NK-92 (cell line): ENCODE results near the gene TNNT2.

ENCODE experiments used
- DNase-seq: peaks from one replicate; lab custom pipeline; 2025; ENCODE audit not compliant: unreplicated experiment; lab: John Stamatoyannopoulos, UW

TNNT2 gene

DNA sequence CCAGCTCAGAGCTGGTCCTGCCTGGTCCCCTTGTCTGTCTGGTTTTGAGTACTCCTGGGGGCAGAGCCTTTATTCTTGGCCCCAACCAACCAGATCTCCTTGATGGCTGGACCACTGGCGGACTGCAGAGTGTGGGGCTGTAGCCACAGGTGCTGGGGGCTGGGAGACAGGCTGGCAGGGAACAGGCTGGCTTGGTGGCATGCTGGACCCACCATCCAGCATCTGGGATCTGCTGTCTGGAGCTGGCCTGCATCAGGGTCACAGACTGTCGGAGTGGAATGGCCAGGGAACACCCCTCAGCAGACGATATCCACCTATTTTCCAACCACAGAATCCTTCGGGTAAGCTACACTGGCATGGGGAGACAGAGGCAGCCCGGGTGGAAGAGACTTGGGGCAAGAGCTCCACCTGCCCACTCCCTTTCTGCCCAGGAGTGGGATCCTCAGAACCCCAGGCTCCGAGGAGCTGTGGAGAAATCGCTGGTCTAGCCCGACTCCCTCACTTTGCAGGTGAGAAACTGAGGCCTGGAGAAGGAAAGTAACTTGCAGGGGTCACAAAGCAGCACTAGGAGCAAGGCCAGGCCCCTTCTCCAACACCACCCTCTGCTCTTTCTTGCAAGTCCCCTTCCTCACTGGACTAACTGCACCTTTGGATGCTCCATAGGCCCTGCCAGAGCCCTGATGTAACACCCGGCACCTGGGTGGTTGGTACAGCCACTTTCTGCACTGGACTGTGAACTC lies 40.6 kb downstream of the TNNT2 start:
- DNase-seq, result no peak

DNA sequence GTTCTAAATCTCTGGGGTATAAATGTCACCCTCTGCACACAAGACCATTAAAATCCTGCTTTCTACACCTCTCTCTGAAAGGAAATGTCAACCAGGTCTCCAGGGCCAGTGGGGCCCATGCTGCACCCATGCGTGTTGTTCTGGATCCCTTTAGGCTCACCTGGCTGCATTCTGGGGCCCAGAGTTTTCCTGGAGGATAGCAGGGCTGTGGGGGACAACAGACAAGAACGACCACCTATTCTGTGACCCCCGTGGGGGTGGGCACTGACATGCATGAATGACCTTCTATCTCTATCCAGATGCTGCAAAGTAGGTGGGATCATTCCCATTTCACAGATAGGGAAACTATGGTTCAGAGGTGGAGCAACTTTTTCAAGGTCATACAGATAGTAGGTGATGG lies 41.6 kb downstream of the TNNT2 start:
- DNase-seq, result no peak

DNA sequence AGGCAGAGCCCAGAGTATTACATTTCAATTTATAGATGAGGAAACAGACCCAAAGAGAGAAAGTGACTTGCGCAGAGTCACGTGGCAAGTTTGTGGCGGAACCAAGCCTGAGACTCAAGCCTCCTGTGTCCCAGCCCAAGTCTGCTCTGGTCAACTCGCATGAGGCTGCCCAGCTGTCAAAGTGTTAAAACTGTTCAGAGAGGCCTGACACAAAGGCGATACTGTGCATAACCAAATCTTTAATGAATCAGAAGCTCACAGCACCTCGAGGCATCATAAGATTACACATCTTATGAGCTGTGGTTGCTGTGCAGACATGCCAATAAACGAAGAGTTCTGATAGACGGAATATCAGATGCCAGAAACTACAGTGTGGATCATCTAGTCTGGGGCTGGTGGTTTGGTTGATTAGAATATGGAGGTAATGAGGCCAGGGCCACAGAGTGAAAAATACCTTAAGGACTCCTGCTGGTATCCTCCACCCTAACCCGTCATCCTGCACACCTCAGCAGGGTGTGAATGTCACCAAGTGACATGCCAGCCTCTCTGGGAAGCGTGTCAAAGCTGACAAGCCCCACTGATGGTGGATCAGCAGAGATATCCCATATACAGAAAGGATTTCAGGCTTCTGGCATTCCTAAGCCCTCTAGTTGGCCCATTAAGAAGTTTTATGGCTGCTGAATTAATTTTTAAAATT lies 42.2 kb downstream of the TNNT2 start:
- no peak for DNase-seq

DNA sequence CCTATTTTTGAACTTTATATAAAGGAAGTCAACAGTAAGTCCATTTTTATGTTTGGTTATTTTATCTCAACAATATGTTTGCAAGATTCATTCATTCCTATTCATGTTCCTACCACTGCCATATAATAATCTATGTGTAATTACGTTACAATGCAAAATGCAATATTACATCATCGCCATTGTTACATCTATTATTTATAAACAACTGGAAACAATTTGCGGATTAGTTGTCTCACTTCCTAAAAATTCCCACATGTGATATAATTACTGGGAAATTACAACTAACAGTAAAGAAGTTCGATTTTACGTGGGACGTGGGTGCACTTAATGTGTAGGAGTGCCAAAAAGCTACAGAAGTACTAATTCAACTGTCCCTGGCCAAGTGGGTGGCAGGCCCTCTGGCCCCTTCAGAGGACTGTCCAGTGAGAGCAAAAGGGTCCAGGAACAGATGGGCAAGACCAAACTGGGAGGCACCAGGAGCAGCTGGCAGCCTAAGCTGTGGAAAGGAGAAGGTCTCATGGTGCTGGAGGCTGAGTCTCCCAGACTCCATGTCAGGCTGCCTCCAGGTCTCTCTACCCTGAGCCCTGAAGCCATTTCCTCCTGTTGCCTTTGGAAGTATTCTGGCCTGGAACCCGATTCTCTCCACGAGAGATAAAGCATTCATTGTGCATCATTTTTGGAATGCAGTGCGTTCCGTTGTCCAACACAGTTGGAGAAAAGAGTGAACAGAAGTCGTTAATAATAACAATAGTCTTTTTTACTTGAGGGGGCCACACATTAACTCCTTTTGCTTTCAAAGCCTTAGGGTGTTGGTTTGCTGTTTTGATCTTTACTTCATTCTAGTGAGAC lies 42.9 kb downstream of the TNNT2 start:
- DNase-seq, result no peak

DNA sequence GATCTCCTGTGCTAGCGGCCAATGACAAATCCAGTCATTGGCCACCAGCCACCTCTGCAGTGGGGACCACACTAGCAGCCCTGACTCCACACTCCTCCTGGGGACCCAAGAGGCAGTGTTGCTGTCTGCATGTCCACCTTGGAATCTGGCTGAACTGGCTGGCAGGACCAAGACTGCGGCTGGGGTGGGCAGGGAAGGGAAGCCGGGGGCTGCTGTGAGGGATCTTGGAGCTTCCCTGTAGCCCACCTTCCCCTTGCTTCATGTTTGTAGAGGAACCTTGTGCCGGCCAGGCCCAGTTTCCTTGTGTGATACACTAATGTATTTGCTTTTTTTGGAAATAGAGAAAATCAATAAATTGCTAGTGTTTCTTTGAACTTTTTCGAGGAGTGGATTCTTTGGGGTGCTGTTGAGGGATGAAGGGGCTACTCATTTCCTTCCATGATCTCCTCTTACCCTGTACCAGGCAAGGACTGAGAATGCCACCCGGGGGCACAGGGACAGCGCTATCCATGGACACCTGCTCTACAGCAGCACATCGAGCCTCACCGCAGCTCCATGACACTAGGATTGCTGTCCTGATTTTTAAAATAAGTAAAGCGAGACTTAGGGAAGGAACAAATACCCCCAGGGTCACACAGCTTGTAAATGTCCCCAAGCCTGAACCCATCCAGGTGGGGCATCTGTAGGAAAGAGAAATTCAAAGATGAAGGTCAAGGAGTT lies 44.7 kb downstream of the TNNT2 start:
- DNase-seq, result no peak

DNA sequence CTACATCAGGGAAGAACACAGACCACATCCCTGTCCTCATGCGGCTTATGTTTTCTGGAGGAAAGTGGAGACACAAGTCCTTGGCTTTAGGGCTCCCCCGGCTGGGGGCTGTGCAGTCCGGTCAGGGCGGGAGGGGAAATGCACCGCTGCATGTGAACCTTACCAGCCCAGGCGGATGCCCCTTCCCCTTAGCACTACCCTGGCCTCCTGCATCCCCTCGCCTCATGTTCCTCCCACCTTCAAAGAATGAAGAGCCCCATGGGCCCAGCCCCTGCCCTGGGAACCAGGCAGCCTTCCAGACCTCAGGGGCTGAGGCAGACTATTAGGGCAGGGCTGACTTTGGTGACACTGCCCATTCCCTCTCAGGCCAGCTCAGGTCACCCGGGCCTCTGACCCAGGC lies 45.5 kb downstream of the TNNT2 start:
- no peak for DNase-seq

DNA sequence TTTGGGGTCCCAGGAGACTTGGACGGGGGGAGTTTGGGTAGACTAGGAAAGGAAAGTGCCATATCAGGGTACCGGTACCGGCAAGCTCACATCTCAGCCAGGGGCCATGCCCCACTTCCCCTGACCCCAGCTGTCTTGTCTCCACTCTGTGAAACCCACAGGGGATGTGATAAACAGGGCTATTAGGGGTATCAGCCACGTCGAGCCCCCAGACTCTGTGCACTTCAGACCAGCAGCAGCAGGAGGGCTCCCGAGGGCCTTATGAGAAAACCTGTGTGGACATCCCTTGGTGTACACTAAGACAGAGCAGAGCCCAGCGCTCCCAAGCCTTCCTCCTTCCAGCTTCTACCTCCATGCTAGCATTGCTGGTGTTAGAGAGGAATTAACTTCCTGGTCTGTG lies 46.3 kb downstream of the TNNT2 start:
- no peak for DNase-seq

DNA sequence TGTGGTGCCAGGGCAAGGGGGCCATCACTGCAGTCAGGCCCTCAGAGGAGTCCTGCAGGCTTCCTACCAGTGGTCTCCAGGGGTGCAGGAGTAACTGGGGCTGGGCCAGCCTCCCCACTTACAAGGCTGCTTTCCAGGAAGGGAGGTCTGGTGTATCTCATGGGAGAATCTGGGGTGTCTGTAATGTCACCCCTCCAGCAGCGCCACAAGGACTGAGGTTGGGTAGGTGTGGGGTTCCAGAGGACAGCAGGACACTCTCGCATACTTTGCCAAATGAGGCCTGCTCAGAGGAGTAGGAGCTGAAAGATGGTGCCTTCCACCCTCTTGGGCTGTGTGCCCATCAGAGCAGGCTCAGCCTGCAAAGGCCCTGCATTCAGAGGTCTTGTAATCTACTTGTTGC lies 46.9 kb downstream of the TNNT2 start:
- no peak for DNase-seq

DNA sequence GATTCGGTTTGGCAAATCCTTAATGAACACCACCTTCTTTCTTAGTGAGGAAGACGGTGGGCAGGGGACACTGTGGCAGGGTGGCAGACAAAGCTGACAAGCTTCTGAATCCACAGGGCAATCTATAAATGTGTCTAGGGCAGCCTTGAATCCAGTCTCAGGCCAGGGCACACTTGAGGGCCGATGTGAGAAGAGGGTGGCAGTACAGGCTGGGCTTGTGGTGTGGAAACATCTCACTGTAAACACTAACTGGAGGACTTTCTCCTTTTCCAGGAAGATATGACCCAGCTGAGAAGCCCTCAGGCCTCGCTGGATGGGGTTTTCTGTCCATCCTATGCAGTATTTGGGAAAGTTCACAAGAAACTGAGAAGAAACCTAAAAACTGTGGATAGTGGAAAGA lies 47.7 kb downstream of the TNNT2 start:
- DNase-seq, result no peak

DNA sequence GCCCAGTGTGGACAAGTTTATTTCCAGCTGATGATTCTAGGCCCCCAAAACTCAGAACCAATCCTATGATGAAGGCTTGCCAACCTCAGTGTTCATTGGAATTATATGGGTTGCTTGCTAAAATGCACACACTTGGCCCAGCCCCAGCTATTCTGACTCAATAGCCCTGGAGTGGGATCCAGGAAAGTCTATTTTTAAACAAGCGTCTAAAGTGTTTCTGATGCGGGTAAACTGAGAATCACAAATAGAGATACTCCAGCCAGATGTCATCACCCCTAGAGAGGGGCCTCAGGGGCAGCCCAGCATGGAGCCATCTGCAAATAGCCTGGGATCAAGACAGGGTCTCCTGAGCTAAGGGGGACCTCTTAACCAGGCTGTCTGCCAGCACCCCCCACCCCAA lies 48.2 kb downstream of the TNNT2 start:
- DNase-seq, result no peak

DNA sequence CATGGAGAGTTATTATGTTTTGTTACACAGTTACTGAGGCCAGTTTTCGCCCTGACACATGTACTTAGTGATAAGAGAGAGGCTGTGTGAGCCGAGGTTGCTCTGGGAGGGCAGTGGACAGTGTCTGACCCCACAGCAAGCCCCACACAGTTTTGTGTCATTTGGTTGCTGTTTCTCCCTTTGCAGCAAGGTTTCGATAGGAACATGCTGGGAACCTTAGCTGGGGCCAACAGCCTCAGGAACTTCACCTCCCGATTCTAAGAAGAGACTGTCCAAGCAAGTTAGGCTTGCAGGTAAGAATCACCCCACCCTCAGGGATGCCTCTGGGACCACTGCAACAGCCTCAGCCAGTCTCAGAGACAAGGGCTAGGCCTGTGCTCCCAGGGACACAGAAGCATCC lies 48.9 kb downstream of the TNNT2 start:
- DNase-seq, result no peak

DNA sequence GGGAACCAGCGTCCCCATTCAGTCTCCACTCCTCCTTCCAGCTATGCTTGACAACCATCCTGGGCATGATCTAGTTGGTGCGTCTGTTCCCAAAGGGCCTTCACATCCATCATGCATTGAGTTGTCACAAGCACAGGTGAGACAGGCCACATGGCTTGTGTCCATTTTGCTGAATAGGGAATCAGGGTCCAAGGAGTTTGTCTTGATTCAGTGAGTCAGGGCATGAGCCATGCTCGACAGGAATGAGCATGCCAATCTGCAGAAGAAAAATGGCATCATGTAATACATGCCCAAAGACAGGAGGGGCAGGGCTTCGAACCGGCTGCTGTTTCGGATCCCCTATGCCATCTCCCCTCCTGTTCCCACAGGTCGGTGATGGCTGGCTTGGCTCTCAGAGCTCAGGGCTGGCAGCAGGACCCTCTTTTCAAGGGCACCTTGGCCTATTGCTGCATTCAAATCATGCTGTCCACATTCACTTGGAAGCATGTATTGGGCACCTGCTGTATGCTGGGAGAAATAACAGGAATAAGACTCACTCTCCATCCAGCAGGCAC lies 49.7 kb downstream of the TNNT2 start:
- no peak for DNase-seq

DNA sequence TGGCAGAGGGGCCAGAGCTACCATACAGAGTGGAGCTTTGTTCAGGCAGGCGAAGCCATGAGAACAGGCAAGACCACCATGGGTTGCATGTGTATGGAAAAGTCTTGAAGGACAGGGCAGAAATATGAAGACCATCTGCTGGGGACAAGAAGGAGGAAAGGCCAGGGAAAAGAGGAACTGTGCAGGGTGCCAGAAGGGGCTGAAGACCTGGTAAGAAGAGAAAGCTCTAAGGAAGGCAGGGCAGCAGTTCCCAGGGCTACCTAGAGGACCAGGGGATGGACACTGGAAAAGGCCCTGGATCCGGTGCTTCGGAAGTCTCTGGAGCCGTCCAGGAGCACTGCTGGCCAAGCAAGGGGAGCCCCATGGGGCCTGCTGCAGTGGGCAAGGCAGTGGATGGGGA lies 50.8 kb downstream of the TNNT2 start:
- DNase-seq, result no peak

DNA sequence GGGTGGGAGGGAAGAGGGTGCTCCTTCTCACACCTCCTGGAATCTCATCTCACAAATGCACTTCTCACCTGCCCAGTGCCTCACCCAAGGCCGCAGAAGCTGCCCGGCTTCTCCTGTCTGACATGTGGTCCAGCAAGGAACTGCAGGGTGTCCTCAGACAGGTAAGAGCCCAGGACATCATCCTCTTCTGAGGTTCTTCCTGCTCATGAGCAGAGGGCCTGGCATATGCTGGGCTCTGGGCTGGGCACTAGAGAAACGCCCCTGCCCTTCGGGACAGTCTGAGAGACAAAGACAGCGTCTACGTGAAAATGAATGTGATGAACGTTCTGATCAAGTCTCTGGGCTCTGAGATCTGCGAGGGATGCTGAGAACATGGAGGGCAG lies 51.8 kb downstream of the TNNT2 start:
- no peak for DNase-seq

DNA sequence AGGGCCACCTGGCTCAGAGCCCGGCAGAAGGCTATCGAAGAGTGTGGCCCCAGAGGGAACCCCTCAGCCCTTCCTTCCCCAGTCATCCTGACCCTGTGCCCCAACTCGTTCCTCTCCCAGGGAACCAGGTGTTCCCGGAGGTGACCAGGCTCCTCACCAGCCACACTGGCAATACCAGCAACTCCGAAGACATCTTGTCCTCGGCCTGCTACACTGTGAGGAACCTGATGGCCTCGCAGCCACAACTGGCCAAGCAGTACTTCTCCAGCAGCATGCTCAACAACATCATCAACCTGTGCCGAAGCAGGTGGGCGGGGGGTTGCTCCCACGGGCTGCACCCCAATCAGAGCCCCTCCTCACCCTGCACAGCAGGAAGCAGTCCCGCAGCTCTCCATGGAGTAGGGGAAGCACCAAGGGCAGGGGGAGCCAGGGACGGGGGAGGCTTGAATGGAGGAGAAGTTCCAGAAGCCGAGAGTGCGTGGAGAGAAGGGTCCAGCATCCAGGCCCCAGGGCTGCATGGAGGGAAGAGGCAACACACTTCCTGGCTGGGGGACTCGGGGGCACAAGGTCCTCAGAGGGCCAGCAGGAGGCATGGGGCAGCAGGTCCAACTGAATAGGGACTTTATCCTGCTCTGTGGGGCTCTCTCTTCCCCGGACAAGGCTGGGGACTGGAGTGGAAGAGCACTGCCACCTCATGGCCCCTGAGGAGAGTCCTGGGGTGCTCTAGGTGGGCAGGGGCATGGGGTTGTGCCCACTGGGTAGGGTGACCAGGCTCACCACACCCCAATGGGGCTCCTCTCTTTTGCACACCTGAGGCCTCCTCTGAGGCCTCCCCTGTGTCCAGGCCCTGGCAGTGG lies 52.4 kb downstream of the TNNT2 start:
- DNase-seq, result no peak

DNA sequence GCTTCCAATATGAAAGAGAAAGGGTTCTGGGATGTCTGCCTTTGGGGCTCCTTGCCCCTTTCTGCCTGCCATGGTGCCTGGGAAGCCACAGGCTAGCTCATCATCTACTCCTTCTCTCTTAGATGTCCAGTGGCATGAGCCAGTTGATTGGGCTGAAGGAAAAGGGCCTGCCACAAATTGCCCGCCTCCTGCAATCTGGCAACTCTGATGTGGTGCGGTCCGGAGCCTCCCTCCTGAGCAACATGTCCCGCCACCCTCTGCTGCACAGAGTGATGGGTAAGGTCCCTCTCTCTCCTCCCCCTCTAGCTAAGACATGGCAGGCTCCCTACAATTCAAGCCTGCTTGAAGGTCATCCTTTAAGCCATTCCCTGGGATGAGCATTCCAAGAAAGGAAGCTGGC lies 53.2 kb downstream of the TNNT2 start:
- DNase-seq, result no peak

DNA sequence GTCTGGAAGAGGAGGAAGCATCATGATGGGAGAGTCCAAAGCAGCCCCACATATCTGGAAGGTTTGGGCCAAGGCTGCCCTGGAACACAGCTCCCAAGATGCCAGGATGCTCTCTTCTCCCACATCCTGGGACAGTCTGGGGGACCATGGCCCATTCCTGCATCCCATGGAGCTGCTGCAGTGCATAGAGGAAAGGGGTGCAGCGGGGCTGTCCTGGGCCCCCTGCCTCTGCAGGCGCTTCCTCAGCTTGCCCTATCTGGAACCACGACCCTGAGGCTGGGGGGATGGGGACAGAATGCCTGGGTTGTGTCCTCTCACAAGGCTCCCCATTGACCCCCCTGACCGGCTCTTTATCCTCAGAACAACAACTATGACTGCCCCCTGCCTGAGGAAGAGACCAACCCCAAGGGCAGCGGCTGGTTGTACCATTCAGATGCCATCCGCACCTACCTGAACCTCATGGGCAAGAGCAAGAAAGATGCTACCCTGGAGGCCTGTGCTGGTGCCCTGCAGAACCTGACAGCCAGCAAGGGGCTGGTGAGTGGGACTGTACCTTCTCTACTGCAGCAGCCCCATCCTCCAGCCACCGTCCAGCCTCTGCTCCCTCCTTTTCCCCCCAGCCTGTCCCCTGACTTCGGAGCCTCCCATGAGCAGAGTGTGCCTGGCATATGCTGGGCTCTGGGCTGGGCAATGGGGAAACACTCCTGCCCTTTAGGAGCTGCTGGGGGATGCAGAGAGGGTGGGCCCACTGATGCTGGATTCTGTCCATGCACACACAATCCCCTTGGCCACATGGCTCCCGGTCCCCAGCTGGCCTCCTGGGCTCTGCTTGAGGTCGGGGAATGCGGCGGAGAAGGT lies 54.6 kb downstream of the TNNT2 start:
- DNase-seq, result no peak

DNA sequence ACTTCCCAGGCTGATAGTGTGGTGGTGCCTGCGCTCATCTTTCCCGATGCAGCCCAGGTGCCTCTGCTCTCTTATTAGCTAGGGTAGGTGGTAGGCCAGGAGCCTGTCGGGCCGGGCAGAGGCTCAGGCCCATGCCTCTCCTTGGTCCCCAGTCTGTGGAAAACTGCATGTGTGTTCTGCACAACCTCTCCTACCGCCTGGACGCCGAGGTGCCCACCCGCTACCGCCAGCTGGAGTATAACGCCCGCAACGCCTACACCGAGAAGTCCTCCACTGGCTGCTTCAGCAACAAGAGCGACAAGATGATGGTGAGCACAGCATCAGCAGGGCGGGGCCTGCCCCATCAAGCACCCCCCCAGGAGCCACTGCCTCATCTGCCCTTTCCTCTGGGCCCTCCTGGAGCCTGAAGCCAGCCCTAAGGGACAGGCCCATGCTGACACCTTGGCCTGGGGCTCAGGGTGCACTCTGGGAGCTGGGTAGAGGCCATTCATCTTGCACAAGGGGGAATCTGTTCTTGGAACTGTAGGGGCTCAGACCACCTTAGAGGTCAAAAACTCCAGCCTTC lies 55.6 kb downstream of the TNNT2 start:
- no peak for DNase-seq
